ENCODE data around the gene TCF4.

TCF4 gene

DNA sequence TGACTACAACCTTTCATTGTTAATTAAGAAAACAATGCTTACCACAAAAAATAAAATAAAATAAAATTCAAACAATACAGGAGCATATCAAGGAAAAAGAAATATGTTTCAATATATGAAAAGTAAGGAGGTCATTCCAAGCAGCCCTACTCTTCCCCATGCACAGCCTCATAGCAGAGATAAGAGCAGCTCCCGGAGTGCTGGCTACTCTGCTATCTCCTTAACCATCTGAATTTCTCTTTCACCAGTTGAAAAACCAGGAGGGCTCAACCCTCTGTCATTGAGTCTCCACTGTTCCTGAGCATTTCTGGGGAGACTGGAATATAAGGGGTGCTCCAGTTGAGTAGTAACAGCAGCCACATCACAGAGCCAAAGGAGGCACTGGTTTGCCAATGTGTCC lies 201.4 kb downstream of the TCF4 start (continued):
- TF ChIP-seq FEZF1 (tag by site-specific recombination; IDR thresholded peaks at IDR 0.05), result no peak
- no peak for TF ChIP-seq ZNF621 (tag by site-specific recombination; IDR thresholded peaks at IDR 0.05)

DNA sequence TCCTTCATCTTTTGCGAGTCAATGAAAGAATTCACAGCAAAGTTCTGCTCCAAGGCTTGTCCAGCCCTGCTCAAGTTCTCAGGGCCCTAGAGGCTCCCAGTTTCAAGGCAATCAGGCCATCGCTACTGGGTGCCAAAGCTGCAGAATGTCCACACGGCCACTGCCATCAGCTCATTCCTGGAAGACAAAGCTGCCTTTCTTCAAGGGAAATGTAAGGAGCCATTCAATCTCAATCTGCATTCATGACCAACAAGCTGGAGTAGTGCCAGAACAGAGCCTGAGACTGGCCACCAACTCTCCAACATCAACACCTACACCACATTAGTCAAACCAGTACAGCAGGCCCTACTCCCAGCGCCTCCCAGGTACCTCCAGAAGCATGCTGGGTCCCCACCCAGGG lies 202.2 kb downstream of the TCF4 start:
- CTCF ChIA-PET, result interaction anchor here (0.9 kb wide), 1 partner anchor 151 kb away, joined by 5 read pairs; no protein-coding TSS in a partner anchor
- Histone ChIP-seq H3K27ac (ENCODE audit: extremely low read depth, low read depth, low read length) (no peak overlapping the region), H3K4me1 (ENCODE audit: control insufficient read depth, insufficient read depth, low read length) (peaks cover 5% of the 10 kb centered on the region; the same call in 1 of the 2 replicates), H3K4me3 (ENCODE audit: low read depth, low read length) (no peak overlapping the region), H3K9me3 (ENCODE audit: control insufficient read depth, insufficient read depth, low read depth, low read length) (no peaks in the 10 kb centered on the region), H3K36me3 (ENCODE audit: control insufficient read depth in 2 of 2, insufficient read depth in 1 of 2, low read length in 2 of 2) (no peaks in the 10 kb centered on the region)
- TF ChIP-seq ZBTB7A (tag by site-specific recombination; IDR thresholded peaks at IDR 0.05; ENCODE audit: low read depth), result no peak
- no peak for TF ChIP-seq ZNF610 (tag by site-specific recombination; IDR thresholded peaks at IDR 0.05; ENCODE audit: borderline replicate concordance)
- no peak for TF ChIP-seq ZNF837 (tag by site-specific recombination; IDR thresholded peaks at IDR 0.05)
- no peak for TF ChIP-seq KLF10 (tag by site-specific recombination; IDR thresholded peaks at IDR 0.05)
- no peak for TF ChIP-seq TCF7L2 (IDR thresholded peaks at IDR 0.05; ENCODE audit: borderline replicate concordance, low read depth, low read length)
- POLR2A ChIA-PET, result no interaction called here

DNA sequence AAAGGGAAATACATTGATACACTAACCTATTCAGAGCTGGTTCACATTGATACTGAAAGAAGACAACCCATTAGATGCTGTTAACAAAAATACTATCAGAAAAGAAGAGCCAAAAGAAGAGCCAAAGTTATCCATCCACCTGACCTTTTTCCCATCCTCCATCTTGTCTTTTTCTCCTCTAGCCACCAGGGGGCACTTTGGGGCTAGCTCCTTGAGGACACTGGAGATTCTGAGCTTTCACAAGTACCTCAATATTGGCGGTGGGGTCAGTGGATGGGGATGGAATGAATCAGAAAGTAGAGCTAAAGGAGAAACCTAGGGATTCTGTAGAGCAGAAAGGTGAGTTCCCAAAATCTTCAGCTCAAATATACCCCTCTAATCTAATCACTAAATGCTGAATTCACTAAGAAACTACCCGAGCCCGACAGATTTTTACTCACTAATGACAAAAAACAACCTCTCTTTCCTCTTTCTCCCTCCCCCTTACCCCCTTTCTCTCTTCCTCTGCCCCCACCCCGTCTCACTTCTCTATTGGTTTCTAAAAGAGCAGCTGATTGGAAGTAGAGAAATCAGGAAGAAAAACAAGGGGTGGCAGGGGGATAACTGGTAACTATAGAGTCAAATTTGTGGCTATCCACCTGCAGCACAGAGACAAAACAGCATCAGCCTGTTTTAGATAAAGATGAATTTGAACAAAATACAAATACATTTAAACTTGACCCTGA lies 203.3 kb downstream of the TCF4 start:
- Histone ChIP-seq H3K27ac (ENCODE audit: extremely low read depth, low read depth, low read length) (no peak overlapping the region), H3K9me3 (ENCODE audit: control insufficient read depth, insufficient read depth, low read depth, low read length) (no peaks in the 10 kb centered on the region), H3K4me1 (ENCODE audit: control insufficient read depth, insufficient read depth, low read length) (peaks cover 5% of the 10 kb centered on the region; the same call in 1 of the 2 replicates), H3K36me3 (ENCODE audit: control insufficient read depth in 2 of 2, insufficient read depth in 1 of 2, low read length in 2 of 2) (no peaks in the 10 kb centered on the region), H3K4me3 (ENCODE audit: low read depth, low read length) (no peak overlapping the region)
- ChIA-PET CTCF (interaction anchor here (0.5 to 1.9 kb wide), 42 partner anchors 9 to 1239 kb away, joined by 3 to 16 read pairs (median 4); no protein-coding TSS in a partner anchor), POLR2A (no interaction called here)
- TF ChIP-seq MZF1 (tag by site-specific recombination; IDR thresholded peaks at IDR 0.05; ENCODE audit: borderline replicate concordance) (0 out of 2 replicates have a peak, but pooled peaks have one; percentile 14), HOXA7 (CRISPR knock-in tag; IDR thresholded peaks at IDR 0.05; ENCODE audit: borderline replicate concordance) (no peak), ZNF654 (tag by site-specific recombination; IDR thresholded peaks at IDR 0.05; ENCODE audit: low read depth) (peak; percentile 54)

DNA sequence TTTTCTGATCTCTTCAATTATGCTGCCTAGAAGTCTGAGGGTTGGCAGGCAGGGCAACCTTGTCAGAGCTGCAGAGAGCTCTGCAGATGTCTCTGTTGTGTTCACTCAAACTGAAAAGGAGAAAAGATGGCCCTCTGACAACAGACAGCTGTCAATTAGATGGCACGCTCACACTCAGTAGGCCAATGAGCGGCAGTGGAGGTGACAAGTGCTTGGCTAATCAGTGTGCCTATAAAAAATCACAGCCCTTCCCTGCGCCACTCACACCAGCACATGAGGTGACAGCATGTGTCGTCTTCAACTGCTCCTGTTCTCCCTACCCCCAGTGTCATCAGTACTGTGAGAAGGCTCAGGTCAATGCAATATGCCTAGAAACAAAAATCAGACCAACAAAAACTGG lies 203.9 kb downstream of the TCF4 start:
- no peak for TF ChIP-seq GLIS1 (tag by site-specific recombination; IDR thresholded peaks at IDR 0.05)
- TF ChIP-seq ZNF311 (tag by site-specific recombination; IDR thresholded peaks at IDR 0.05; ENCODE audit: borderline replicate concordance), result no peak
- no peak for TF ChIP-seq ZNF169 (tag by site-specific recombination; IDR thresholded peaks at IDR 0.05)
- TF ChIP-seq, protein P1, sequence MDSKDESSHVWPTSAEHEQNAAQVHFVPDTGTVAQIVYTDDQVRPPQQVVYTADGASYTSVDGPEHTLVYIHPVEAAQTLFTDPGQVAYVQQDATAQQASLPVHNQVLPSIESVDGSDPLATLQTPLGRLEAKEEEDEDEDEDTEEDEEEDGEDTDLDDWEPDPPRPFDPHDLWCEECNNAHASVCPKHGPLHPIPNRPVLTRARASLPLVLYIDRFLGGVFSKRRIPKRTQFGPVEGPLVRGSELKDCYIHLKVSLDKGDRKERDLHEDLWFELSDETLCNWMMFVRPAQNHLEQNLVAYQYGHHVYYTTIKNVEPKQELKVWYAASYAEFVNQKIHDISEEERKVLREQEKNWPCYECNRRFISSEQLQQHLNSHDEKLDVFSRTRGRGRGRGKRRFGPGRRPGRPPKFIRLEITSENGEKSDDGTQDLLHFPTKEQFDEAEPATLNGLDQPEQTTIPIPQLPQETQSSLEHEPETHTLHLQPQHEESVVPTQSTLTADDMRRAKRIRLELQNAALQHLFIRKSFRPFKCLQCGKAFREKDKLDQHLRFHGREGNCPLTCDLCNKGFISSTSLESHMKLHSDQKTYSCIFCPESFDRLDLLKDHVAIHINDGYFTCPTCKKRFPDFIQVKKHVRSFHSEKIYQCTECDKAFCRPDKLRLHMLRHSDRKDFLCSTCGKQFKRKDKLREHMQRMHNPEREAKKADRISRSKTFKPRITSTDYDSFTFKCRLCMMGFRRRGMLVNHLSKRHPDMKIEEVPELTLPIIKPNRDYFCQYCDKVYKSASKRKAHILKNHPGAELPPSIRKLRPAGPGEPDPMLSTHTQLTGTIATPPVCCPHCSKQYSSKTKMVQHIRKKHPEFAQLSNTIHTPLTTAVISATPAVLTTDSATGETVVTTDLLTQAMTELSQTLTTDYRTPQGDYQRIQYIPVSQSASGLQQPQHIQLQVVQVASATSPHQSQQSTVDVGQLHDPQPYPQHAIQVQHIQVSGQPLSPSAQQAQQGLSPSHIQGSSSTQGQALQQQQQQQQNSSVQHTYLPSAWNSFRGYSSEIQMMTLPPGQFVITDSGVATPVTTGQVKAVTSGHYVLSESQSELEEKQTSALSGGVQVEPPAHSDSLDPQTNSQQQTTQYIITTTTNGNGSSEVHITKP (tag by site-specific recombination; IDR thresholded peaks at IDR 0.05), result no peak
- no peak for TF ChIP-seq ZNF501 (tag by site-specific recombination; IDR thresholded peaks at IDR 0.05)
- TF ChIP-seq YY1 (tag by site-specific recombination; IDR thresholded peaks at IDR 0.05), result no peak
- TF ChIP-seq, protein P2, sequence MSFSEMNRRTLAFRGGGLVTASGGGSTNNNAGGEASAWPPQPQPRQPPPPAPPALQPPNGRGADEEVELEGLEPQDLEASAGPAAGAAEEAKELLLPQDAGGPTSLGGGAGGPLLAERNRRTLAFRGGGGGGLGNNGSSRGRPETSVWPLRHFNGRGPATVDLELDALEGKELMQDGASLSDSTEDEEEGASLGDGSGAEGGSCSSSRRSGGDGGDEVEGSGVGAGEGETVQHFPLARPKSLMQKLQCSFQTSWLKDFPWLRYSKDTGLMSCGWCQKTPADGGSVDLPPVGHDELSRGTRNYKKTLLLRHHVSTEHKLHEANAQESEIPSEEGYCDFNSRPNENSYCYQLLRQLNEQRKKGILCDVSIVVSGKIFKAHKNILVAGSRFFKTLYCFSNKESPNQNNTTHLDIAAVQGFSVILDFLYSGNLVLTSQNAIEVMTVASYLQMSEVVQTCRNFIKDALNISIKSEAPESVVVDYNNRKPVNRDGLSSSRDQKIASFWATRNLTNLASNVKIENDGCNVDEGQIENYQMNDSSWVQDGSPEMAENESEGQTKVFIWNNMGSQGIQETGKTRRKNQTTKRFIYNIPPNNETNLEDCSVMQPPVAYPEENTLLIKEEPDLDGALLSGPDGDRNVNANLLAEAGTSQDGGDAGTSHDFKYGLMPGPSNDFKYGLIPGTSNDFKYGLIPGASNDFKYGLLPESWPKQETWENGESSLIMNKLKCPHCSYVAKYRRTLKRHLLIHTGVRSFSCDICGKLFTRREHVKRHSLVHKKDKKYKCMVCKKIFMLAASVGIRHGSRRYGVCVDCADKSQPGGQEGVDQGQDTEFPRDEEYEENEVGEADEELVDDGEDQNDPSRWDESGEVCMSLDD (tag by site-specific recombination; IDR thresholded peaks at IDR 0.05), result no peak
- no peak for TF ChIP-seq ZNF561 (tag by site-specific recombination; IDR thresholded peaks at IDR 0.05; ENCODE audit: borderline replicate concordance)
- TF ChIP-seq ZNF473 (tag by site-specific recombination; IDR thresholded peaks at IDR 0.05), result no peak
- TF ChIP-seq, protein P3, sequence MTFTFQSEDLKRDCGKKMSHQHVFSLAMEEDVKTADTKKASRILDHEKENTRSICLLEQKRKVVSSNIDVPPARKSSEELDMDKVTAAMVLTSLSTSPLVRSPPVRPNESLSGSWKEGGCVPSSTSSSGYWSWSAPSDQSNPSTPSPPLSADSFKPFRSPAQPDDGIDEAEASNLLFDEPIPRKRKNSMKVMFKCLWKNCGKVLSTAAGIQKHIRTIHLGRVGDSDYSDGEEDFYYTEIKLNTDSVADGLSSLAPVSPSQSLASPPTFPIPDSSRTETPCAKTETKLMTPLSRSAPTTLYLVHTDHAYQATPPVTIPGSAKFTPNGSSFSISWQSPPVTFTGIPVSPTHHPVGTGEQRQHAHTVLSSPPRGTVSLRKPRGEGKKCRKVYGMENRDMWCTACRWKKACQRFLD (tag by site-specific recombination; IDR thresholded peaks at IDR 0.05), result no peak
- no peak for TF ChIP-seq ZNF600 (tag by site-specific recombination; IDR thresholded peaks at IDR 0.05)
- Histone ChIP-seq H3K27ac (ENCODE audit: extremely low read depth, low read depth, low read length) (no peak overlapping the region), H3K4me3 (ENCODE audit: low read depth, low read length) (no peak overlapping the region), H3K9me3 (ENCODE audit: control insufficient read depth, insufficient read depth, low read depth, low read length) (no peaks in the 10 kb centered on the region), H3K36me3 (ENCODE audit: control insufficient read depth in 2 of 2, insufficient read depth in 1 of 2, low read length in 2 of 2) (no peaks in the 10 kb centered on the region), H3K4me1 (ENCODE audit: control insufficient read depth, insufficient read depth, low read length) (peaks cover 5% of the 10 kb centered on the region; the same call in 1 of the 2 replicates)
- POLR2A ChIA-PET, result no interaction called here
- CTCF ChIA-PET, result interaction anchor here (0.6 to 1.9 kb wide), 32 partner anchors 9 to 1202 kb away, joined by 3 to 16 read pairs (median 4); no protein-coding TSS in a partner anchor
